Right ventricle myocardium inferior (tissue), 1 donor: ENCODE measurements around the gene TXNDC8. TPM values are rescaled to one million over a fixed set of nuclear protein-coding genes. Genes with fewer than 3 reads are reported as not detected.
"Not testable (repeated sequence)": the region's sequence is repeated elsewhere in the genome, so short reads cannot be mapped to it uniquely, and the experiment has no call there.

Experiments used
- ATAC-seq: fragments of 200-7000 bp; cut with Tn5 transposase; one replicate; pipeline ENCODE4 v1.9.1; 2020; ENCODE audit warnings: mild to moderate bottlenecking, moderate library complexity
- DNase-seq: peaks from one replicate; pipeline ENCODE4 v3.0.0; 2021; ENCODE audit errors: missing footprints
- intact Hi-C: fragments of 100-400 bp; cut with DNase I; formaldehyde crosslinking; loops from one replicate; pipeline ENCODE4 v1.11.0; 2022
- total RNA-seq: library from RNA; stranded (reverse); fragmentation: NEBNext Ultra II Directional; extraction: Animal tissue kit (Norgen Biotek cat#: 25700); gene quantifications from one replicate; pipeline ENCODE4 v1.2.1, GENCODE V29; 2021
- donor health status: DM: no; HTN: yes; CAD: no; lungs with severe emphysema.

Gene TXNDC8
- total RNA-seq, 1 donor from 2014 or later = not detected

GRCh38 chr9:110330484-110331105 lies 7.1 kb downstream of the TXNDC8 start:
- intact Hi-C loops = no loop called here
- DNase-seq (no peak), ATAC-seq (no peak)

GRCh38 chr9:110329639-110330230 lies 7.9 kb downstream of the TXNDC8 start:
- ATAC-seq (no peak), DNase-seq (no peak)
- intact Hi-C loops = no loop called here

- DNase-seq = no peak
- no peak for ATAC-seq
- intact Hi-C loops = no loop called here
Measured at GRCh38 chr9:110328763-110329162, 8.9 kb downstream of the TXNDC8 start.

- DNase-seq (no peak), ATAC-seq (no peak)
- intact Hi-C loops = no loop called here
Measured at GRCh38 chr9:110327716-110328115, 9.9 kb downstream of the TXNDC8 start.

- intact Hi-C loops = no loop called here
- ATAC-seq = no peak
- DNase-seq = no peak
Measured at GRCh38 chr9:110323818-110324217, 13.8 kb downstream of the TXNDC8 start.

GRCh38 chr9:110320651-110321445 lies 16.8 kb downstream of the TXNDC8 start:
- DNase-seq = no peak
- intact Hi-C loops = no loop called here
- no peak for ATAC-seq

GRCh38 chr9:110319781-110320492 lies 17.7 kb downstream of the TXNDC8 start:
- ATAC-seq (no peak), DNase-seq (no peak)
- intact Hi-C loops = no loop called here

GRCh38 chr9:110317911-110318310 lies 19.8 kb downstream of the TXNDC8 start:
- intact Hi-C loops = no loop called here
- DNase-seq (no peak), ATAC-seq (no peak)

- intact Hi-C loops = no loop called here
- no peak for DNase-seq
Measured at GRCh38 chr9:110316261-110317075, 21.2 kb downstream of the TXNDC8 start.

GRCh38 chr9:110311978-110312377 lies 25.7 kb downstream of the TXNDC8 start:
- DNase-seq, intact Hi-C loops, ATAC-seq: not testable (repeated sequence)

More at GRCh38 chr9:110316261-110317075, 21.2 kb downstream of the TXNDC8 start:
- no peak for ATAC-seq

GRCh38 chr9:110309681-110310080 lies 28.0 kb downstream of the TXNDC8 start:
- DNase-seq (no peak), ATAC-seq (no peak)
- intact Hi-C loops = no loop called here

- intact Hi-C loops = no loop called here
- DNase-seq (no peak), ATAC-seq (no peak)
Measured at GRCh38 chr9:110308633-110309038, 29.0 kb downstream of the TXNDC8 start.

GRCh38 chr9:110307191-110307590 lies 30.5 kb downstream of the TXNDC8 start:
- intact Hi-C loops = no loop called here
- ATAC-seq = no peak
- no peak for DNase-seq

- DNase-seq (no peak), ATAC-seq (no peak)
- intact Hi-C loops = no loop called here
Measured at GRCh38 chr9:110303133-110303532, 34.5 kb downstream of the TXNDC8 start.

- ATAC-seq = no peak
- intact Hi-C loops = no loop called here
- DNase-seq = no peak
Measured at GRCh38 chr9:110298043-110298605, 39.5 kb downstream of the TXNDC8 start.

GRCh38 chr9:110293248-110293647 lies 44.4 kb downstream of the TXNDC8 start:
- ATAC-seq = no peak
- no peak for DNase-seq
- intact Hi-C loops = no loop called here

GRCh38 chr9:110291921-110292557 lies 45.6 kb downstream of the TXNDC8 start:
- DNase-seq = peak; percentile 45
- ATAC-seq = no peak
- intact Hi-C loops = no loop called here

GRCh38 chr9:110290001-110290400 lies 47.7 kb downstream of the TXNDC8 start:
- DNase-seq = no peak
- no peak for ATAC-seq
- intact Hi-C loops = no loop called here
